GM15510 (cell line): Measurements from ENCODE around the gene TSPAN11.

ENCODE experiments used
- POLR2A ChIP-seq: IDR thresholded peaks from 3 replicates; pipeline ENCODE4 v1.6.1; 2011; ENCODE audit warnings: borderline replicate concordance; ENCODE audit not compliant: insufficient read length; ENCODE audit errors: extremely low read depth

The TSPAN11 gene

DNA sequence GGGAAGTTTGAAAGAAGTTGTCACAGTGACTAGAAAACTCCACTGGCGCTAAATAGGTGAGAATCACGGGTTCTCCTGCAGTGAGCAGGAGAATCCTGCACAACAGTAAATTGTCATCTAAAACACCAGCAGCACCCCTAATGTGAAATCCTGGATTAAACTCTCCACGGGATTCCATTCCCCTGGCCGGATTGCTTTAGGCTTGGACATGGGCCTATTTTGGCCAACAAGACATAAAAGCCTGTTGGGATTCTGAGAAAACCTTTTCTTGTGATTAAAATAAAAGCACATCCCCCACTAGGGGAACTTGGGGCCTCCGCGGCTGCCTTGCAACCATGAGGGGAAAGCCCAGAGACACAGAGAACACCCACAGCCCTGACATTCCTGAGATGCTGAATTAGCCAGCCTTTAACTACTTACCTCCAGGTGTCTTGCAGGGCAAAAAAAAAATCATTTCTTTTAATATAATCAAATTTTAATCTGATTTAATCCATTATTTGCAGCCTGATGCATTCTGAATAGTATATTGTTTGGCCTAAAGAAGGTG is 21.0 kb upstream of the TSPAN11 start:
- TF ChIP-seq POLR2A = no peak

DNA sequence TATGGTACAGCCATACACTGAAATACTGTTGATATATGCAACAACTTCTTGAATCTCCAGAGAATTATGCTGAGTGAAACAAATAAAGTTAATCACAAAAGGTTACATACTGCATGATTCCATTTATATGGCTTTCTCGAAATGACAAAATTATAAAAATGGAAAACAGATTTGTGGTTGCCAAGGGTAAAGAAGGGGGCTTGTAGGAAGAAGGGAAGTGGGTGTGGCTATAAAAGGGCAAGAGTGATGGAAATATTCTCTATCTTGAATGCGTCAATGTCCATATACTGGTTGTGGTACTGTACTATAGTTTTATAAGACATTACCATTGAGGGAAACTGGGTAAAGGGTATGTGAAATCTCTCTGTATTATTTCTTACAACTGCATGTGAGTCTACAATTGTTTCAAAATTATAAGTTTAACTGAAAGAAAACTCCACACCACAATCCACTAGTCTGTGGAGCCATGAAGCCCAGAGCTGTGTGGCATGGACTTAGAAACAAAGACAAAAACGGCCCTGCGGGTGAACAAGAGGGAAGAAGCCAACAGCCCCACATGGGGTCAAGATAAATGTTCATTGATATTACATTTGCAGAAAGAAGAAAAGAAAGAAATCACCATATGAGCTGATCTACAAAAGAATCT is 18.3 kb upstream of the TSPAN11 start:
- TF ChIP-seq POLR2A = no peak

DNA sequence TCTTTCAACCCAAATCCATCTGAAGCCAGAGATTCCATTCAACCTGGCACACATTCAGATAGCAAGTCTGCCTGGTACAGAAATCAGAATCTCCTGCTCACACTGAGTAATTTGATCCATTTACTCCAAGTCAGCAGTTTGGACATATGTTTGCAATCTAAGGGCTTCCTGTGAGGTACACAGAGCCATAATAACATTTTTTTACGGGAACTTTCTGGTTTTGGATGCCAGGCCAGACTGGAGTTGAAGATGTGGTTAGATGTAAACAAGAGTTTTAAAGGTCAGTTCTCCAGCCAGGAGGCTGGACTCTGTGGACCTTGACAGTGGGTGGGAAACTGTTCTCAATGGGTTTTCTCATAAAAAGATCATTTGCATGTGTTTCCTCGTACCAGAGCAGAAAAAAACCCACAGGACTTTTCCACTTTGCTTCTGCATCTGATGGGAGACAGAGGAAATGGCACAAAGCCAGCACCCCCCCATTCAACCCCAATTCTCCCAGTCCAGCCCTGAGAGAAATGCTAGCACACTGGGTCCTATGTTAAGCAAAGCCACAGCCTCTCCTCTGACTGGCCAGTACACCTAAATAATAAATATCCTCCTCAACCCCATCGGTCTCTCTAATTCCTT is 17.7 kb upstream of the TSPAN11 start:
- no peak for TF ChIP-seq POLR2A

DNA sequence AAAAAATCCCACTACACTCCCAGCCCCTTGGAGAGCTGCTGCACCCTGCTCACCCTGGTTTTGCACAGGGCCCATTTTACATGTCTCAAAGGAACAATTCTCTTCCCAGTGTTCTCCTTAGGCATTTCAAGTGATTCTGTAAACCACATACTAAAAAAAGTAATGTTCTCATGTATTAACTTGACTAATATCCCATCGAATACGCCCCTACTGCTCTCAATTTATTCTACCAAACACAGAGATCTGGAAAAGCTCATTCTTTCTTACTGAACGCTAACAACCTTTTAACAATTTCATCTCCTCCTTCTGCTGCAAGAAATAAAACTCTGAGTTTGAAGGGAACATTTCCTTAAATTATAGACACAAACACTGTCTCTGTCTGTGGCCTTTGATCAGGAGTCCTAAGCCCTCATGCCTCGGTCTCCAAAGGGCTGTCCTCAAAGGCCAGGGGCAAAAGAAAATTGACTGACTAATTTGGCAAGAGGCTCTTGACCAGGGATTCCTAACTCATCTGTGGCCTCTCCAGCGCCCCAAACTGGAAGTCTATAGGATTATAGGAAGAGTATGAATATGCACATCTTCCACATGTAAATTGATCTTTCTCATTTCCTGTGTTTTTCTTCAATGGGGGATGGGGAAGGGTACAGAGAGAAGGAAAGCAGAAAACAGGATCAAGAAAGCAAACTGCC is 17.1 kb upstream of the TSPAN11 start:
- no peak for TF ChIP-seq POLR2A

DNA sequence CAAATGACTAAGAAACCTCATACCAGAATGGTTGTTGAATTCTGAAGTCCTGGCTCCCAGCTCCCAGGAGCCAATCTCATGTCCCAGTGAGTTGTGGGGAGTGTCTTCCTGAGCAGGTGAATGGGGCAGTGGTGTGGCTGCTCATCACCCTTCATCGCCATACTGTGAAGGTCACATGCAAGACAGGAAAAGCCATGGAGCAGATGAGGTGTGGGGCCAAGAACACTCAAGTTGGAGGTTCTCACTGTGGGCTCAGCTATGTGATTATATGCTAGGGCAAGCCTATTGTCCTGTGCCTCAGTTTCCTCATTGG is 16.6 kb upstream of the TSPAN11 start:
- TF ChIP-seq POLR2A = no peak

DNA sequence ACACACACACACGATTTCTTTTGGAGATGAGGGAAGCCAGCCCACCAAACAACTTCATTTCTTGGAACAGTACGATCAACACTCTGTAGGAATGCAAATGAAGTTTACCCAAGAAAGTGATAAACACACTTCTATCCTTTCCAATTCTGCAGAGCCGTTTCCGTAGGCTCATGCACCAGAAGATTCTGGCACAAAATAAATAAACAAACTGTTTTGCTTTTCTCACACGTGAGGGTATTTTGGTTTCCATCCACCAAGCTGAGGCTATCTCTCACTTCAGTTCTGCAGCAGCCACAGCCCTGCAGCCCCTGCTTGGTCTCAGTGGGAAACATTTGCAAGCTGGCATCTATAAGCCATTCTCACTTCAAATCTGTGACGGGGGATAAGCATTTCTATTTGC is 15.3 kb upstream of the TSPAN11 start:
- TF ChIP-seq POLR2A = no peak

DNA sequence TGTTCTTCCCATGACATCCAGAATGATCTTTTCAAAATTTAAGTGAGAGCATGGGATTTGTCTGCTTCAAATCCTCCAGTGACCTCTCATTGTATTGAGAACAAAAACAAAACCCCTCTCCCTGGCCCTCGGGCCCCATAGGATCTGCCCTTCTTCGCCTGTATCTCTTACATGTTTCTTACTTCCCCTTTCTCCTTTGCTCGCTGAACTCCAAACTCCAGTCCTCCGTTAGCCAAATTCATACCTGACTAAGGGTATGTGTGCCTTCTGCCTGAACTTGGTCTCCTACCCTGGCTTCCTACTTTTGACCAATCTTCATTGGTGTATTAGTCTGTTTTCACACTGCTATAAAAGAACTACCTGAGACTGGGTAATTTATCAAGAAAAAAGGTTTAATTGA is 13.2 kb upstream of the TSPAN11 start:
- no peak for TF ChIP-seq POLR2A

DNA sequence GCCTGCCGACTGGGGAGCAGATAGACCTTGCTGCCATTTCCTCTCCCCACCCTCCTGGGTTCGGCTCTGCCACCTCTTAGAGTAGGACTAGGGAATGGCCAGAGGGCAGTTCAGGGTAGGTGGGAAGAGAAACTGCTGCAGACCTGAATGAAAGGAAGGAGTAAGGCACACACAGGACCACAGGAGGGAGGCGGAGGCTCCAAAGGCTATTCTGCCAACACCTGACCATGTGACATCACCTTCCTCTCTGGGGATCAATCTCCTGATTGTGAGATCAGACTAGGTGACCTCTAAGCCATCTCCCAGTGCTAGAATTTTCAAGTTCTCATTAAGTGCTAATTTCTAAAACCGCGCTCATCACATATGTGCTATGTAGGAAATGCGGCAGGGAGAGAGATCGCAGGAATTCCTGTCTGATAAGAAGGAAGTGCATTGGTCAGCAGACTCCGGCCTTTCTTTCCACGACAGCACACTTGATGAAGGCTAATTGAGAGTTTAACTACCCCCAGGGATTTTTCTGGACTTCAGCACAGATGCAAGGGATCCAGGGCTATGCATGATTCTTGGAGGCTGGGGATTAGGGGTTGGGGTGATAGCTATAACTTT is 11.5 kb upstream of the TSPAN11 start:
- TF ChIP-seq POLR2A = no peak

DNA sequence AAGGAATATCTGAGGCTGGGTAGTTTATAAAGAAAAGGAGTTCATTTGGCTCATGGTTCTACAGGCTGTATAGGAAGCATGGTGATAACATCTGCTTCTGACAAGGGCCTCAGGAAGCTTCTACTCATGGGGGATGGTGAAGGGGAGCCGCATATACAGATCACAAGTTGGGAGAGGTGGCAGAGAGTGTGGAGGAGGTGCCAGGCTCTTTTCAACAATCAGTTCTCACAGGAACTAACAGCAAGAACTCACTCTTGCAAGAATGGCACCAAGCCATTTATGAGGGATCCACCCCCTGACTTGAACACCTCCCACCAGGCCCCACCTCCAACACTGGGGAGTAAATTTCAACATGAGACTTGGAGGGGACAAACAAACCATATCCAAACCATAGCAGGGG is 3.5 kb upstream of the TSPAN11 start:
- no peak for TF ChIP-seq POLR2A

DNA sequence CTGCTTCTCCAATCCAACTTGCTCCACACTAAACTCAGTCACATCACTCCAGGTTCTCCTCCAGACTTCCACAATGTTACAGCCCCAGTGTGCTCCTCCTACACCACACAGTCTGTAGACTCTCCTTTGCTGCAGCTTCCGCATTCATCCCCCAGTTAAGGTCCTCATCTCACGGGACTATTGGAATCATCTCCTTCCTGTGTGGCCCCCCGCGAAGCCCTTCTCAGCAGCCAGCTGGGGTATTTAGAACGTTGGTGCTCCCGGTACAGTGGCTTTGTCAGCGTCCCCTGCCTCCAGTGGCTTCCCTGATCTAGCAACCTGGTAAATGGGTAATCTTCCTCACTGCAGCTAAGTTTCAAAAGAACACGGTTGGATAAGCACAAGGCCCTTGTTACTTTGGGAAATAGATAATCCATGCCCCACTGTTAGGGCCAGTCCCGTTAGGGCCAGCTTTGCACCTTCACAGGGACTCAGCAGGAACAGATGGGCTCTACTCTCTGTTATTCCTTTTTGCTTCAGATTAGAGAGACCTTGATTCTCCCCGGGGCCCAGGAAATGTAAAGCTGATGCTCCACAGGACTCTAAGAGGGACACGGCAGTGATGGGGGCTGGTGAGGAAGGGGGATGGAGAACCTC is 823 bp upstream of the TSPAN11 start:
- TF ChIP-seq POLR2A = no peak

DNA sequence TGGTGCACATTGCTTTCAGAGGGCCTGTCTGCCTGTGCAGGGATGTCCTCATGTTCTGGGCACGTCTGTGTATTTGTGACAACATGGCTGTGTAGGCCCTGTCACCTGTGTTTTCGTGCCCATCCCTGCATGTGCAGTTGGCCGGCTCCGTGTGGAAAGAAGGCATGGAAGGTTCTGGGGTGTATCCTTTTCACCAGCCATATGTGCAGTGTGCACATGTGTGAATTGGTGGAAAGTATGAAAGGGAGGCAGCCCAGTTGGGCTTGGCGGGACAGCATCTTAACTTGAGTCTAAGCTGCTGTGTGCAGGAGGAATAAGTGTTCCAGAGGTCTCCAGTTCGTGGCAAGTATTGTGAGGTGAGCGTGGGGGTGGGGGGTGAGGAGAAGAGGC is 669 bp downstream of the TSPAN11 start:
- TF ChIP-seq POLR2A = no peak

DNA sequence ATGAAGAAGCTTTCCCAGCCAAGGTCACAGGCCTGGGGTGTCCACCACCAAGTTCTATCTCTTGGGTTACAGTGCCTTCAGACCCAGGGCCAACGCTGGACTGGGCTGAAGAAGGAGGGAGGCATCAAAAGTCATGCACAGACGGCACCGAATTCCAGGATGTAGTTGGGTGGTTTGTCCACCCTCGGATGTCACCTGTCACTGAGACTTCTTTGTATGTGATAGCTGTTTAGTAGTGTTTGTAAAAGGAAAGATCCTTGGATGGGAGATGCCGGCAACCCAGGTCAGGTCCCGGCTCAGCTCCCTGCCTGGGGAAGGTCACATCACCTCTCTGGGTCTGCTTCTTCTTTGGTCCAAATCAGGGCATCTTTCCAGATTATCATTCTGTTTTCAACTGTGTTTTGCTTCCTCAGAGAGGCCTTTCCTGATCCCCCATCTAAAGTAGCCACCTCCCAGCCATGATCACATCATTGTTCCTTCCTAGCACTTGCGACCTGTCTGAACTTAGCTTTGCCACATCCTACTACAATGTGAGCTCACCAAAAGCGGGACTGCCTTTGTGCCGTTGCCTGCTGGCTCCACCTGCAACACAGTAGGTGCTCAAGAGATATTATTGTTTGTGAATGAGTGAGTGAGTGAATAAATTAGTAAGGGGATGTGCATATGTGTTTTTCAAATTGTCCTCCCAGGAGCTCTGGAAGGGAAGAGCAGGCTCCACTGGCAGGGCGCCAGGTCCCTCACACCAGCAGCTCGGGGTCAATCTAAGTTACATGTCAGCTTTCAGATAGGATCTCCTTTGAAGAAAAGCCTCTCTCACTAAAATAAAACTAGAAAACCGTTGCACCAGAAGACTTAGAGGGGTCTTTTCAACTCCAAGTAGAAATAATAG is 2.1 kb downstream of the TSPAN11 start:
- no peak for TF ChIP-seq POLR2A

DNA sequence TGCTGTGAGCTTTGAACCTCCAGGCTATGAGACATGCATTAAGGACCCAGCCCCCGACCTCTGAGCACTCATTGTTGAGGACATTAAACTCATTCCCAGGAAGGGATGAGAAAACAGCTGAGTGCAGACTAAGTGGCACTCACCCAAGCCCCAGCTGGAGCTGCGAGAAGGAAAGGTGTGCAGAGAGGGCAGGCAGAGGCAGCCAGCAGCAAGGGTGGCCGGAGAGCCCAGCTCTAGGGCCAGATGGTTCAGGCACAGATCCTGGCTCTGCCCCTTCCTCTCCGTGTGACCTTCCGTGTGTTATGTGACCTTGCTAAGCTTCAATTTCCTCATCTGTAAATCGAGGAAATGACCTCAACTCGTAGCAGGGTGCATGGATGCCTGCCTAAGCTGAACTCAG is 3.7 kb downstream of the TSPAN11 start:
- TF ChIP-seq POLR2A = no peak

DNA sequence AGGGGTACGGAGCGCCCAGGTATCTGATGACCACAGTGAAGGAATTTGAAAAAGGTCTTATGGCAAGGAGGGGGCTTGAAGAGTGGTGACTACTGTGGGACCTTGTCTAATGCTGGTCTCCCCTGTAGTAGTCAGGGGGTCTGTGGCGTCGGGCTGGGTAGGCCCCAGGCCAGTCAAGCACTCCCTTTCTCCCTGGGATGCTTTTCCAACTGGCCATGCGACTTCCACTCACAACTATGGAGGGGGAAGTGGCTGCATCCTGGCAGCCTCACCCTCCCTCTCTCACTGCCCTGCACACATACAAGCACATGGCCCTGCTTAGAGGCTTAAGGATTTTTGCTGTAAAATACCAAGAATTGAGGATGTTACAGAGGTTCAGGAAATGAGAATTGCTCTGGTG is 4.1 kb downstream of the TSPAN11 start:
- no peak for TF ChIP-seq POLR2A
